OCI-LY7 (cell line): ENCODE measurements around the gene TNFRSF8. TPM values are rescaled to one million over a fixed set of nuclear protein-coding genes. Genes with fewer than 3 reads are reported as not detected.

Source experiments
- BruUV-seq: library from RNA; stranded (reverse); fragments of 400-500 nt; replicated peaks from 2 replicates; lab custom pipeline; 2021; lab: Mats Ljungman, UMichigan
- CTCF ChIA-PET: fragments of 300-600 bp; sonication (Branson Sonifier 250); formaldehyde crosslinking; loops from one replicate; lab custom pipeline; 2022; ENCODE audit warnings: antibody characterized with exemption; ENCODE audit not compliant: unreplicated experiment; lab: Charles Lee
- POLR2A ChIA-PET: fragments of 300-600 bp; sonication (Branson Sonifier 250); formaldehyde crosslinking; loops from one replicate; lab custom pipeline; 2022; ENCODE audit warnings: antibody characterized with exemption; lab: Charles Lee
- DNase-seq: peaks from one replicate; pipeline ENCODE4 v3.0.0-alpha.2; 2015; ENCODE audit warnings: low spot score
- H2AFZ ChIP-seq: fragments of 200-600 bp; sonication (generic), shearing (Covaris generic); 2 replicates; pipeline ENCODE4 v1.6.1; 2014; ENCODE audit warnings: mild to moderate bottlenecking, antibody characterized with exemption, low read length, moderate library complexity
- H3K27ac ChIP-seq: fragments of 200-600 bp; sonication (generic); 2 replicates; pipeline ENCODE4 v1.5.1; 2014; ENCODE audit warnings: mixed run types, low read depth, mild to moderate bottlenecking, moderate library complexity, low read length, inconsistent platforms; ENCODE audit not compliant: poor library complexity, severe bottlenecking
- H3K36me3 ChIP-seq: fragments of 200-600 bp; sonication (generic); 2 replicates; pipeline ENCODE4 v1.6.1; 2014; ENCODE audit warnings: mild to moderate bottlenecking, antibody characterized with exemption, low read length, moderate library complexity, mixed read lengths; ENCODE audit not compliant: insufficient read depth
- H3K4me1 ChIP-seq: fragments of 200-600 bp; sonication (generic); 2 replicates; pipeline ENCODE4 v1.5.1; 2014; ENCODE audit warnings: mild to moderate bottlenecking, low read length; ENCODE audit not compliant: insufficient read depth, poor library complexity, severe bottlenecking
- H3K4me2 ChIP-seq: fragments of 200-600 bp; sonication (generic); 2 replicates; pipeline ENCODE4 v1.6.1; 2014; ENCODE audit warnings: mild to moderate bottlenecking, low read length
- H3K4me3 ChIP-seq: fragments of 200-600 bp; sonication (generic); 2 replicates; pipeline ENCODE4 v1.5.1; 2014; ENCODE audit warnings: mild to moderate bottlenecking, low read depth, low read length; ENCODE audit not compliant: poor library complexity, severe bottlenecking
- H3K79me2 ChIP-seq: fragments of 200-600 bp; sonication (generic); 2 replicates; pipeline ENCODE4 v1.6.1; 2016; ENCODE audit warnings: low read depth, mild to moderate bottlenecking, low read length, moderate library complexity, mixed read lengths; ENCODE audit not compliant: insufficient read depth
- H3K9me2 ChIP-seq: fragments of 200-600 bp; sonication (generic); 2 replicates; pipeline ENCODE4 v1.6.1; 2016; ENCODE audit warnings: mild to moderate bottlenecking, low read length, mixed read lengths; ENCODE audit not compliant: insufficient read depth
- H3K9me3 ChIP-seq: fragments of 200-600 bp; sonication (generic); 2 replicates; pipeline ENCODE4 v1.6.1; 2014; ENCODE audit warnings: mild to moderate bottlenecking, mixed run types, low read length, mixed read lengths
- H4K20me1 ChIP-seq: fragments of 200-600 bp; sonication (generic); 2 replicates; pipeline ENCODE4 v1.6.1; 2014; ENCODE audit warnings: mild to moderate bottlenecking, antibody characterized with exemption, low read length, moderate library complexity, mixed read lengths; ENCODE audit not compliant: insufficient read depth
- CTCF ChIP-seq: fragments of 200-600 bp; sonication (generic); conservative IDR thresholded peaks from 2 replicates; pipeline ENCODE4 v1.5.1; 2014; ENCODE audit warnings: mild to moderate bottlenecking, antibody characterized with exemption, low read length, moderate library complexity, mixed read lengths
- EZH2phosphoT487 ChIP-seq: fragments of 200-600 bp; sonication (generic); IDR thresholded peaks from 2 replicates; pipeline ENCODE4 v1.6.1; 2018; ENCODE audit warnings: low read depth, borderline replicate concordance, mild to moderate bottlenecking, mixed run types, antibody characterized with exemption, low read length, moderate library complexity, mixed read lengths
- intact Hi-C: fragments of 100-400 bp; cut with micrococcal nuclease; formaldehyde crosslinking; loops from one replicate; pipeline ENCODE4 v1.10.0; 2022; ENCODE audit not compliant: unreplicated experiment
- total RNA-seq, 2 experiments: library from RNA; depleted of rRNA in 1 of 2; stranded (reverse); fragments of >200 nt in 1 of 2; shearing (Covaris generic) in 1 of 2; gene quantifications; 2 replicates each; pipeline ENCODE4 v1.2.3, GENCODE V29; 2014 to 2022

Gene TNFRSF8
- total RNA-seq, 2 experiments from 2014 or later, result 0.29 TPM; not detected in 1

- Histone ChIP-seq H3K9me3 (no peaks in the 10 kb centered on the region), H3K27ac (no peak overlapping the region), H3K36me3 (no peaks in the 10 kb centered on the region), H4K20me1 (no peaks in the 10 kb centered on the region), H3K79me2 (no peaks in the 10 kb centered on the region), H3K4me2 (peak overlapping the region; percentile 21), H3K4me3 (no peak overlapping the region), H3K9me2 (no peaks in the 10 kb centered on the region), H2AFZ (peak overlapping the region; percentile 27; the same call in 1 of the 2 replicates), H3K4me1 (peaks cover 38% of the 10 kb centered on the region)
- no TSS peak for BruUV-seq
- ChIA-PET POLR2A (interaction anchor here (1.4 to 4.4 kb wide), 3 partner anchors 9 to 21 kb away, joined by 4 to 25 read pairs (median 6); no protein-coding TSS in a partner anchor), CTCF (interaction anchor here (0.6 to 1.1 kb wide), 2 partner anchors 8 to 13 kb away, joined by 3 to 4 read pairs; no protein-coding TSS in a partner anchor)
- intact Hi-C loops, result no loop called here
- DNase-seq, result peak; percentile 65
- TF ChIP-seq CTCF, result no peak
- no peak for TF ChIP-seq EZH2phosphoT487
These were observed 98.8 kb downstream of the TNFRSF8 start for GRCh38 chr1:12161662-12162458.

GRCh38 chr1:12162459-12163137 lies 99.5 kb downstream of the TNFRSF8 start:
- DNase-seq, result no peak
- CTCF ChIA-PET, result interaction anchor here (1.1 kb wide), 1 partner anchor 9 kb away, joined by 4 read pairs; no protein-coding TSS in a partner anchor
- no peaks in the 10 kb centered on the region for H3K9me3 ChIP-seq
- no peaks in the 10 kb centered on the region for H3K79me2 ChIP-seq
- H3K27ac ChIP-seq, result no peak overlapping the region
- H4K20me1 ChIP-seq, result no peaks in the 10 kb centered on the region
- no peak overlapping the region for H2AFZ ChIP-seq
- H3K36me3 ChIP-seq, result no peaks in the 10 kb centered on the region
- TF ChIP-seq CTCF (no peak), EZH2phosphoT487 (no peak)
- H3K4me3 ChIP-seq, result no peak overlapping the region
- peaks cover 38% of the 10 kb centered on the region for H3K4me1 ChIP-seq
- POLR2A ChIA-PET, result interaction anchor here (1.4 to 4.4 kb wide), 3 partner anchors 10 to 21 kb away, joined by 4 to 25 read pairs (median 6); no protein-coding TSS in a partner anchor
- H3K4me2 ChIP-seq, result no peak overlapping the region
- no TSS peak for BruUV-seq
- intact Hi-C loops, result no loop called here
- H3K9me2 ChIP-seq, result no peaks in the 10 kb centered on the region
